Panc1 (cell line): ENCODE measurements around the gene MYO16. TPM values are rescaled to one million over a fixed set of nuclear protein-coding genes. Genes with fewer than 3 reads are reported as not detected.

Source experiments
- ATAC-seq: fragments of 200-7000 bp; cut with Tn5 transposase; 2 replicates; pipeline ENCODE4 v1.9.1; 2020; ENCODE audit warnings: mild to moderate bottlenecking, moderate library complexity
- BruUV-seq: library from RNA; stranded (reverse); fragments of 400-500 nt; replicated peaks from 2 replicates; lab custom pipeline; 2021; lab: Mats Ljungman, UMichigan
- CTCF ChIA-PET: fragments of 300-600 bp; sonication (Branson Sonifier 250); formaldehyde crosslinking; loops from one replicate; lab custom pipeline; 2022; ENCODE audit warnings: antibody characterized with exemption; lab: Charles Lee
- POLR2A ChIA-PET: fragments of 300-600 bp; sonication (Branson Sonifier 250); formaldehyde crosslinking; loops from one replicate; lab custom pipeline; 2022; ENCODE audit warnings: antibody characterized with exemption; lab: Charles Lee
- DNase-seq: peaks from one replicate; pipeline ENCODE4 v3.0.0-alpha.2; 2010; ENCODE audit warnings: low read depth, low spot score
- H3K27ac ChIP-seq: 2 replicates; pipeline ENCODE4 v1.5.1; 2011; ENCODE audit warnings: mild to moderate bottlenecking, low read length, inconsistent platforms
- H3K27me3 ChIP-seq: fragments of 200-500 bp; sonication (Bioruptor generic); 2 replicates; pipeline ENCODE4 v1.6.0; 2014; ENCODE audit warnings: low read length, inconsistent platforms; ENCODE audit not compliant: control insufficient read depth, insufficient read depth
- H3K36me3 ChIP-seq: fragments of 200-500 bp; sonication (Bioruptor generic); 2 replicates; pipeline ENCODE4 v1.5.1; 2014; ENCODE audit warnings: inconsistent platforms, mild to moderate bottlenecking, low read length, moderate library complexity; ENCODE audit not compliant: control insufficient read depth, insufficient read depth
- H3K4me1 ChIP-seq: 2 replicates; pipeline ENCODE4 v1.5.1; 2011; ENCODE audit warnings: inconsistent platforms, mild to moderate bottlenecking, low read length, moderate library complexity; ENCODE audit not compliant: control insufficient read depth, insufficient read depth
- H3K4me3 ChIP-seq, 2 experiments: 2 replicates each; pipeline ENCODE4 v1.5.1; 2011 to 2012; ENCODE audit warnings: low read depth in 2 of 2, low read length in 2 of 2, mild to moderate bottlenecking in 2 of 2, inconsistent platforms in 1 of 2, moderate library complexity in 1 of 2
- H3K9me3 ChIP-seq: fragments of 200-500 bp; sonication (Bioruptor generic); 2 replicates; pipeline ENCODE4 v1.5.1; 2014; ENCODE audit warnings: low read depth, mild to moderate bottlenecking, inconsistent platforms, low read length, moderate library complexity; ENCODE audit not compliant: control insufficient read depth, insufficient read depth
- CTCF ChIP-seq: fragments of 450-650 bp; IDR thresholded peaks from 2 replicates; pipeline ENCODE4 v1.5.1; 2017; ENCODE audit warnings: mild to moderate bottlenecking
- POLR2AphosphoS5 ChIP-seq: IDR thresholded peaks from 2 replicates; pipeline ENCODE4 v1.6.1; 2012; ENCODE audit warnings: mild to moderate bottlenecking, low read depth, low read length, moderate library complexity
- SIN3A ChIP-seq: IDR thresholded peaks from 2 replicates; pipeline ENCODE4 v1.6.1; 2012; ENCODE audit warnings: low read depth, mild to moderate bottlenecking, low read length, moderate library complexity, borderline replicate concordance; ENCODE audit not compliant: insufficient read depth
- TCF7L2 ChIP-seq: IDR thresholded peaks from 2 replicates; pipeline ENCODE4 v1.6.1; 2011; ENCODE audit warnings: mild to moderate bottlenecking, low read depth, low read length, inconsistent platforms
- in situ Hi-C: cut with HindIII; loops from 2 replicates; pipeline ENCODE4 v1.10.0; 2016; ENCODE audit warnings: low sequenced_read_pairs, low pct_unique_long_range_greater_than_20kb
- intact Hi-C: fragments of 100-400 bp; cut with micrococcal nuclease; formaldehyde crosslinking; loops from one replicate; pipeline ENCODE4 v1.10.0; 2022; ENCODE audit not compliant: unreplicated experiment
- total RNA-seq: library from RNA; stranded (reverse); gene quantifications from one replicate; pipeline ENCODE4 v1.2.1, GENCODE V29; 2021; ENCODE audit not compliant: unreplicated experiment
- TF ChIP-seq, protein P1 (sequence below), 2 experiments: IDR thresholded peaks; 2 replicates each; pipeline ENCODE4 v1.6.1; 2011 to 2012; ENCODE audit warnings: low read depth in 2 of 2, control low read depth in 1 of 2, low read length in 1 of 2, mild to moderate bottlenecking in 1 of 2, moderate library complexity in 1 of 2; ENCODE audit not compliant: insufficient read depth in 1 of 2

Gene MYO16
- total RNA-seq, 1 experiment from 2014 or later, result 0.08 TPM

GRCh38 chr13:108958013-108958376, 328.6 kb downstream of the MYO16 start:
- in situ Hi-C loops, result no loop called here
- Histone ChIP-seq H3K4me3 (no peak overlapping the region), H3K27me3 (no peaks in the 10 kb centered on the region), H3K27ac (no peak overlapping the region), H3K36me3 (no peaks in the 10 kb centered on the region), H3K9me3 (no peaks in the 10 kb centered on the region), H3K4me1 (no peaks in the 10 kb centered on the region)
- ChIA-PET POLR2A (no interaction called here), CTCF (no interaction called here)
- intact Hi-C loops, result no loop called here
- no peak for ATAC-seq
- TF ChIP-seq SIN3A (no peak), POLR2AphosphoS5 (no peak), CTCF (no peak), TCF7L2 (no peak)
- TF ChIP-seq, protein P1, sequence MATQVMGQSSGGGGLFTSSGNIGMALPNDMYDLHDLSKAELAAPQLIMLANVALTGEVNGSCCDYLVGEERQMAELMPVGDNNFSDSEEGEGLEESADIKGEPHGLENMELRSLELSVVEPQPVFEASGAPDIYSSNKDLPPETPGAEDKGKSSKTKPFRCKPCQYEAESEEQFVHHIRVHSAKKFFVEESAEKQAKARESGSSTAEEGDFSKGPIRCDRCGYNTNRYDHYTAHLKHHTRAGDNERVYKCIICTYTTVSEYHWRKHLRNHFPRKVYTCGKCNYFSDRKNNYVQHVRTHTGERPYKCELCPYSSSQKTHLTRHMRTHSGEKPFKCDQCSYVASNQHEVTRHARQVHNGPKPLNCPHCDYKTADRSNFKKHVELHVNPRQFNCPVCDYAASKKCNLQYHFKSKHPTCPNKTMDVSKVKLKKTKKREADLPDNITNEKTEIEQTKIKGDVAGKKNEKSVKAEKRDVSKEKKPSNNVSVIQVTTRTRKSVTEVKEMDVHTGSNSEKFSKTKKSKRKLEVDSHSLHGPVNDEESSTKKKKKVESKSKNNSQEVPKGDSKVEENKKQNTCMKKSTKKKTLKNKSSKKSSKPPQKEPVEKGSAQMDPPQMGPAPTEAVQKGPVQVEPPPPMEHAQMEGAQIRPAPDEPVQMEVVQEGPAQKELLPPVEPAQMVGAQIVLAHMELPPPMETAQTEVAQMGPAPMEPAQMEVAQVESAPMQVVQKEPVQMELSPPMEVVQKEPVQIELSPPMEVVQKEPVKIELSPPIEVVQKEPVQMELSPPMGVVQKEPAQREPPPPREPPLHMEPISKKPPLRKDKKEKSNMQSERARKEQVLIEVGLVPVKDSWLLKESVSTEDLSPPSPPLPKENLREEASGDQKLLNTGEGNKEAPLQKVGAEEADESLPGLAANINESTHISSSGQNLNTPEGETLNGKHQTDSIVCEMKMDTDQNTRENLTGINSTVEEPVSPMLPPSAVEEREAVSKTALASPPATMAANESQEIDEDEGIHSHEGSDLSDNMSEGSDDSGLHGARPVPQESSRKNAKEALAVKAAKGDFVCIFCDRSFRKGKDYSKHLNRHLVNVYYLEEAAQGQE (IDR thresholded peaks at IDR 0.05; ENCODE audit: insufficient read depth in 1 of 2, low read depth in 2 of 2, low read length in 1 of 2), result no peak
- BruUV-seq, result no TSS peak
- DNase-seq, result no peak

- Histone ChIP-seq H3K36me3 (no peaks in the 10 kb centered on the region), H3K27me3 (no peaks in the 10 kb centered on the region), H3K4me1 (no peaks in the 10 kb centered on the region), H3K9me3 (no peaks in the 10 kb centered on the region), H3K27ac (no peak overlapping the region), H3K4me3 (no peak overlapping the region)
- in situ Hi-C loops, result no loop called here
- ChIA-PET POLR2A (no interaction called here), CTCF (no interaction called here)
- no TSS peak for BruUV-seq
- ATAC-seq, result no peak
- intact Hi-C loops, result no loop called here
- no peak for DNase-seq
- TF ChIP-seq CTCF (no peak), POLR2AphosphoS5 (no peak), TCF7L2 (no peak), SIN3A (no peak)
- TF ChIP-seq, protein P1 (IDR thresholded peaks at IDR 0.05; ENCODE audit: insufficient read depth in 1 of 2, low read depth in 2 of 2, low read length in 1 of 2), result no peak
These were observed 329.8 kb downstream of the MYO16 start for GRCh38 chr13:108959234-108959633.
